OCI-LY1 (cell line): ENCODE measurements around the gene HLF.

Experiments
- CTCF ChIP-seq: fragments of 200-600 bp; sonication (generic), shearing (Covaris generic); IDR thresholded peaks from 2 replicates; pipeline ENCODE4 v1.5.1; 2017; ENCODE audit warnings: mild to moderate bottlenecking, antibody characterized with exemption, low read length, moderate library complexity, mixed read lengths
- EZH2 ChIP-seq: fragments of 200-600 bp; sonication (generic), shearing (Covaris generic); IDR thresholded peaks from 2 replicates; pipeline ENCODE4 v1.8.0; 2017; ENCODE audit warnings: borderline replicate concordance, mixed run types, mild to moderate bottlenecking, antibody characterized with exemption, low read length, moderate library complexity, mixed read lengths

DNA sequence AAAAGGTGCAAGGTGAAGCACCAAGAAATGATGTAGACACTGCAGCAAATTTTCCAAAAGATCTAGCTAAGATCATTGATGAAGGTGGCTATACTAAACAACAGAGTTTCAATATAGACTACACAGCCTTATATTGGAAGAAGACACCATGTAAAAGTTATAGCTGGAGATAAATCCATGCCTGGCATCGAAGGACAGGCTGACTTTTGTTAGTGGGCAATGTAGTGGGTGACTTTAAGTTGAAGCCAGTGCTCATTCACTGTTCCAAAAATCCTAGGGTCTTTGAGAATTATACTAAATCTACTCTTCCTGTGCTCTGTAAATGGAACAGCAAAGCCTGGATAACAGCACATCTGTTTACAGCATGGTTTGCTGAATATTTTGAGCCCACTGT is 26.4 kb downstream of the HLF start:
- TF ChIP-seq CTCF = no peak
- TF ChIP-seq EZH2 = no peak
